Measurements from ENCODE around the gene RNF167.

The RNF167 gene

DNA sequence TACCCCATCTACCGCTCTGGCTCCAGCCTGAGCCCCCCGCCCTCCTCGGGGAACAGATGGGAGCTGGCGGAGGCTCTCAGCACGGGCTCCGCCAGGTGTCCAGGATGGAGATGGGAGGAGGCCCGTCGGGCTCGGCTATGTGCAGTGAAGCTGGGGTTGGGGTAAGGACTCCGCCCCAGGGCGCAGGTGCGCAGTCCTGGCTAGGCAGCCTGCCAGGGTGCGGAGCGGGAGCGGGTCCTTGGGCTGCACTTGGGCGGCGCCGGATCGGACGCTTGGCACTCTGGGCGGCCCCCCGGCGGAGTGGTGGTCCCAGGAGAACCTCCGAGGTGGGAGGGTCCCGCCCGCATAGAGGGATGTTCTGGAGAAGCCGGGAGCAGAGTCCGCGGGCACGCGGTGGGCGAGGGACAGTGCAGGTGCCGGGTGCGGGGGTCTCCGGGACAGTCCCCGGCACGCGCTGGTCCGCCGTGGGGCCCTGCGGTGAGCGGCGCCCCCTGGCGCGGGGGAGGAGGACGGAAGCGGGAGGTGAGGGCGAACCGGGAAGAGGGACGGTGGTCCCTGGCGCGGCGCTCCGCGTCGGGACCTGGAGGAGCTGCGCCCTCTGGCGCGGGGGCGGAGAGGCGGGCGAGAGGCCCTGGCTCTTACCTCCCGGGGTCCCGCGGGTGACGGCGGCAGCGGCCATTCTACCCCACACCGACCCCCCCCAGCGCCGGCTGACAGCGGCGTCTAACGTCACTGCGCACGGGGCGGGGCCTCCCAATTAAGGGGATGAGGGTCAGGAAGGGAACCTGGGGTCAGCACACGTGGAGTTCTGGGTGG, 47.1 kb downstream of the RNF167 start, which contains the start of gene CAMTA2:
Gene CAMTA2, minus strand, starts transcription at position 725 of the 816 bp plus-strand sequence. CDS start 1,453 bp downstream, outside the sequence.
- peak; percentile 58 for DNase-seq

DNA sequence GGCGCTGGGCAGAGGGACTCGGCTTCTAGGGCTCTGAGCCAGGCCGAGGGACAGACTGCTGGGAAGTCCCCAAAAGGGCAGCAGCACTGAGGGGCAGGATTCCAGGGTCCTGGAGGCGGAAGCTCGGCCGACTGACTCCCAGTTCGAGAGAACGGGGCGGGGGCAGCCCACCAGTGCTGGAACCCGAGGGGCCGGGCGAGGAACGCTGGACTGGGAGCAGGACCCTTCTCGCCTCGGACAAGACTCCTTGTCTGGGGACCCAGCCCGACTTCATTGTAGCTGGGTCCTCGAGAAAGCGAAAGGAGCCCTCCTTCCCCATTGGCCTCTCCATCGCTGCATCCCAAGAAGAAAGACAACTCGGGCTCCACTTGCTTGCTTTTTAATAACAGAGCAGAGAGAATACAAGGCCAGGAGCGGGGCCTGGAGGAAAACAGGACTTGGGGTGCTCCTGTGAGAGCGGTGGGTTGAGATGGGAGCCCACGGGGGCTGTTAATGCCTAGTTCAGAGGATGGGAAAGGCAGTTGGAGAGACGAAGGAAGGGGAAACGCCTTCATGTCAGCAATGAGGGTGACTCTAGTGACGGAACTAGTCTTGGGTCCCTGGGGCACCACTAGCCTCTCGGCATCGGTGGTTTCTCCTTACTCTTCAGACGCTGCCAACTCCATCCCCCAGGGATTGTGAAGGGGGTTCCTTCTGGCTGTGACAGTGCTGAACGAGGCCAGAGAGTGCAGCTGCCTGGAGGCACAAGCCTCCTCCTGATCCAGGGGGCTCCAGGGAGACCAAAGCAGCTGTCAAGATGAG, 47.9 kb downstream of the RNF167 start:
- no peak for DNase-seq

DNA sequence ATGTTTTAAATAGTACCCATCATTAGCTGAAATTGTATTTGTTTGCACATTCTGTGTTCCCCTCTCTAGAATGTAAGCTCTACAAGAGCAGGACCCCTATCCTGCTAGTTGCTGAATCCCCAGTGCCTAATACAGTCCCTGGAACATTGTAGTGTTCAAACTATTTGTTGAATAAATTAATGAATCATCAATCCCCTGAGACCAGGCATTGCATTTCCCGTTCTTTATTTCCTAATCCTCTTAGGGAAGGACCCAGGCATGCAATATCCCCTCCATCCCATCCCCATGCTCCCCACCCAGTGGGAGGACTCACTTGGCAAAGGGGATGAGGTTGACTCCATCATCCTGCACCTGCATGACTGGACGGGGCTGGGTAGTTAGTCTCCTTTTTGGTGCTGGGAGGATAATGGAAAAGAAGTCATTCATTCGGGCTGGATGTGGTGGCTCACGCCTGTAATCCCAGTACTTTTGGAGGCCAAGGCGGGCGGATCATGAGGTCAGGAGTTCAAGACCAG, 54.1 kb downstream of the RNF167 start:
- DNase-seq = no peak

Data from KG1 (cell line).